ENCODE data around the gene MCCD1.

Gene MCCD1

DNA sequence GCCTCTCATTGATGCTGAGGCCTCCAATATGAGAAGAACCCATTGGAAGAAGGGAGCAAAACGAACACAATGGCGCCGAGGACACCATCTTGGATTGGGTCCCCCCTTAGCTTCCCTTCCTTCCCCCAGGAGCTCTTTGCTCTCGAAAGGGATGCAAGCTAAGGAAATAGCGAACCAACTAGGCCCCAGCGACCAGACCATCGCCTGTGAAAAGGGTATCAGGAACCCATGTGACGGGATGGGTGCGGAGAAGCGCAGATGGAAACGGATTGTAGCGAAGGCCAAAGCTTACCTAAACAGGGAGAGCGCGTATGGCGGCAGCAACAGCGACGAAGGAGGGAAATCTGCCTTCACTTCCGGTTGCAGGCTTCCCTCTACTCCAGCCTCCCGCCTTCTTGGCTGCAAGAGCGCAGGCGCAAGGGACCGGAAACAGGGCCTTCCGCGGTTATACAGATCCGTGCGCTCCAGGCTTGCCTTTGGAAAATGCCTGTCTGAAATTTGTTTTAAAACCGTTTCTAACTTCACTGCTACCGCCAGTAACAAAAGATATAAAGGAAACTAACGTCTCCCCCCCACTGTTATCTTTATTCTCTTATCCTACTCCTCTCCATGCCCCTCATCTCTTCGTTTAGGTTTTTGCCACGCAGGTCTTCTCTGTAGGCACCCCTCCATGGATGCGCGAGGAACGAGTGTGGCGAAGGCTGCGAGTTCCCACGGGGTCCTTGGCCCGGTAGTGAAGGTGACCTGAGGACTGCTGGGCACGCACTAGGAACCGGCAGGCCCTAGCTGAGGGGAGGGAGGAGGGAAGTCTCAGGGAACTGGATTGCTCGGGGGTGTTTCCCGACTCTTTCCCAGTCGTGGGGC is 13.1 kb downstream of the MCCD1 start, which contains the start of gene DDX39B:
TSS of gene DDX39B (minus strand) at position 346 of the 864 bp plus-strand sequence. CDS start 1,471 bp downstream, outside the sequence.
- peak within 1 kb of the TSS; percentile 97 for H3K4me3 ChIP-seq (ENCODE audit: low read depth, low read length)
- DNase-seq (ENCODE audit: low read depth, low spot score) = peak; percentile 85
- TF ChIP-seq, protein P1, sequence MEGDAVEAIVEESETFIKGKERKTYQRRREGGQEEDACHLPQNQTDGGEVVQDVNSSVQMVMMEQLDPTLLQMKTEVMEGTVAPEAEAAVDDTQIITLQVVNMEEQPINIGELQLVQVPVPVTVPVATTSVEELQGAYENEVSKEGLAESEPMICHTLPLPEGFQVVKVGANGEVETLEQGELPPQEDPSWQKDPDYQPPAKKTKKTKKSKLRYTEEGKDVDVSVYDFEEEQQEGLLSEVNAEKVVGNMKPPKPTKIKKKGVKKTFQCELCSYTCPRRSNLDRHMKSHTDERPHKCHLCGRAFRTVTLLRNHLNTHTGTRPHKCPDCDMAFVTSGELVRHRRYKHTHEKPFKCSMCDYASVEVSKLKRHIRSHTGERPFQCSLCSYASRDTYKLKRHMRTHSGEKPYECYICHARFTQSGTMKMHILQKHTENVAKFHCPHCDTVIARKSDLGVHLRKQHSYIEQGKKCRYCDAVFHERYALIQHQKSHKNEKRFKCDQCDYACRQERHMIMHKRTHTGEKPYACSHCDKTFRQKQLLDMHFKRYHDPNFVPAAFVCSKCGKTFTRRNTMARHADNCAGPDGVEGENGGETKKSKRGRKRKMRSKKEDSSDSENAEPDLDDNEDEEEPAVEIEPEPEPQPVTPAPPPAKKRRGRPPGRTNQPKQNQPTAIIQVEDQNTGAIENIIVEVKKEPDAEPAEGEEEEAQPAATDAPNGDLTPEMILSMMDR (IDR thresholded peaks at IDR 0.05; ENCODE audit: insufficient read depth, low read length, missing control alignments) = no peak
- POLR2A ChIA-PET = interaction anchor here (0.7 to 2.3 kb wide), 12 partner anchors 10 to 286 kb away, joined by 3 to 13 read pairs (median 4); partner anchors contain the start of genes C6orf47, HSPA1A, HSPA1B and HSPA1L
- CTCF ChIA-PET = interaction anchor here (0.8 to 38.4 kb wide), 9 partner anchors 11 to 141 kb away, joined by 3 to 1569 read pairs (median 4); partner anchors contain the start of genes LST1, LTB, NCR3 and TNF

DNA sequence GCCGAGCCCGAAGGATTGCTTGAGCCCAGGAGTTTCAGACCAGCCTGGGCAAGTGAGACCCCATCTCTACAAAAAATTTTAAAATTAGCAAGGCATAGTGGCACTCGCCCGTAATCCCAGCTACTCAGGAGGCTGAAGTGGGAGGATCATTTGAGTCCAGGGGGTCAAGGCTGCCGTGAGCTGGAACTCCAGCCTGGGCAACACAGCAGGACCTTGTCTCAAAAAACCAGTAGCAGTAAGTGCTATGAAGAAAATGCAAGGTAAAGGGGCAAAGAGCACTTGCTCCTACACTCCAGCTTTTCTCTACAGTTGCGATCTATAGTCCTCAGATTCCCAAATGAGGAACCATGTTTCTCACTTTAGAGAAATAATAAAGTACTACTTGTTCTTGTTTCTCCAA is 14.9 kb downstream of the MCCD1 start:
- ChIA-PET POLR2A (no interaction called here), CTCF (interaction anchor here (0.7 to 38.4 kb wide), 3 partner anchors 44 to 60 kb away, joined by 3 to 1569 read pairs (median 3); partner anchors contain the start of genes LST1, LTB, NCR3 and TNF)
- TF ChIP-seq, protein P1 (IDR thresholded peaks at IDR 0.05; ENCODE audit: insufficient read depth, low read length, missing control alignments) = no peak
- DNase-seq (ENCODE audit: low read depth, low spot score) = no peak
- H3K4me3 ChIP-seq (ENCODE audit: low read depth, low read length) = no peak overlapping the region

DNA sequence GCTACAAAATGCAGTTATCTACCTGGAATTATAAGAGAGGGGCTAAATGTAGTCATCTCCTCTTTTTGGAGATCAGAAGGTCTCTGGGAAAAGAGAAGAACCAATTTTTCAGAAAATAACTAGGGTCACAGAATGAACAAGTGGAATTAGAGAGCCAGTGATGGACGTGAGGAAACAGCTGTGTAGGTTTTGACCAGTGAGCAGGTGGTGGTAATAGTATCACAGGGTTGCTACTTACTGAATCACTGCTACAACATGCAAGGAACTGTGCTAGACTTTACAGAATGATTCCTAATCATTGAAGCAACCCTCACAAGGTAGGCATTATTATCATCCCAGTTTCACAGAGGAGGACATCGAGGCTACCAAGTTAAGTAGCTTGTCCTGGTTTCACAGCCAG is 15.9 kb downstream of the MCCD1 start:
- TF ChIP-seq, protein P1 (IDR thresholded peaks at IDR 0.05; ENCODE audit: insufficient read depth, low read length, missing control alignments) = no peak
- H3K4me3 ChIP-seq (ENCODE audit: low read depth, low read length) = no peak overlapping the region
- CTCF ChIA-PET = interaction anchor here (0.7 to 38.4 kb wide), 4 partner anchors 13 to 66 kb away, joined by 3 to 1569 read pairs (median 10); partner anchors contain the start of genes LST1, LTB, NCR3 and TNF
- POLR2A ChIA-PET = no interaction called here
- no peak for DNase-seq (ENCODE audit: low read depth, low spot score)

DNA sequence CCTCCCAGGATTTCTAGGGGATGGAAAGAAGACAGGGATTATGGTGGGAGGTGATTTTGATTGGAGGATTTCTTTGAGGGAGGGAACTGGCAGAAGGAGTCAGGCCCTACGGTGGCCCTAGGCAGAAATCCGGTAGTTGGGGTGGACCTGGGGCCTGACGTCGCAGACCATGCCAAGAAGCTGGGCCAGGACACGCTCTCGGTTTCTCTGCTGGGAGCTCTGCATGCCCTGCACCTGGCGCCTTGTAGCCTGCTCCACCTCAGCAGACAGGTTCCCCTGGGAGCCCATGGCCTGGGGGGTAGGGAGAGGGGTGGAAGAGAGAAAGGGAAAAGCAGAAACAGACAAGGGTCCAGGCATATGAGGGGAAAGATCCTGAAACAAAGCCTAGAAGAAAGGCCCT is 16.5 kb downstream of the MCCD1 start:
- TF ChIP-seq, protein P1 (IDR thresholded peaks at IDR 0.05; ENCODE audit: insufficient read depth, low read length, missing control alignments) = no peak
- ChIA-PET CTCF (interaction anchor here (0.7 to 38.4 kb wide), 7 partner anchors 12 to 80 kb away, joined by 3 to 1569 read pairs (median 9); partner anchors contain the start of genes LST1, LTB, NCR3 and TNF), POLR2A (no interaction called here)
- DNase-seq (ENCODE audit: low read depth, low spot score) = no peak
- no peak overlapping the region for H3K4me3 ChIP-seq (ENCODE audit: low read depth, low read length)

DNA sequence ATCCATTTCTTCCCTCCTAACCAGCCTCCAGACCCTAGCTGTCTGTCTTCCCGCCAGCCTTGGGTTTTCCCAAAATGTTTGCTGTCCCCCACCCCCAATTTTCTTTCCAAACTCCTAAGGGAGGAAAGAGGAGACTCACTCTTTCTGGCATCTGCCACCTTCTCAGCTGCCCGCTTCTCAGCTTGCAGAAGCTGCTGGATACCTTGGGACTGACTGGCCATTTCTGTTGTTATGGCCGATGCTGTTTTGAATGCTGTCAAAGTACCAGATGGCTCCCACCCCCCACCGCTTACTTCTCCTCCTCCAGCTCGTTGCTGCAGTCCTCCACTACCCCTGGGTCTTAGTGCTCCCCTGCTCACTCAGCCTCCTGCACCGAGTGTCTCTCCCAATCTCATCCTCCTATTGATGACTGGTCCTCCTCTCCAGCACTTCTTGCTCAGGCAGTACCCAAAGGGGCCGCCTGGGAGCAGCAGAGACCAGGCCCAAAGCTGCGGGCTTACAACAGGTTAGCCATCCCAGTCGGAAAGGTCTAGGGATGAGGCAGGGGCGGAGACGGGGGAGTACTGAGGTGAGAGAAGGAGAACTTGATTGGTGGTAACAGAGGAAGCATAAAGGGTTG is 17.7 kb downstream of the MCCD1 start, which contains the start of gene ATP6V1G2:
TSS of gene ATP6V1G2 (minus strand) at position 270 of the 619 bp plus-strand sequence. CDS start at position 221, 49 bp downstream.
- peak within 1 kb of the TSS; percentile 64 for H3K4me3 ChIP-seq (ENCODE audit: low read depth, low read length)
- ChIA-PET POLR2A (interaction anchor here (0.5 to 1.2 kb wide), 4 partner anchors 19 to 283 kb away, joined by 3 to 4 read pairs (median 3); partner anchors contain the start of gene MICB), CTCF (interaction anchor here (0.5 to 38.4 kb wide), 24 partner anchors 9 to 406 kb away, joined by 3 to 1569 read pairs (median 4); partner anchors contain the start of genes GPANK1, LST1, LTB and MICB)
- DNase-seq (ENCODE audit: low read depth, low spot score) = peak; percentile 61
- TF ChIP-seq, protein P1 (IDR thresholded peaks at IDR 0.05; ENCODE audit: insufficient read depth, low read length, missing control alignments) = peak; percentile 99

Data from AG04449 (cell line).